HG03097 (cell line): ENCODE data around the gene NLGN1.

ENCODE experiments used
- ATAC-seq: cut with Tn5 transposase; IDR thresholded peaks from one replicate; pipeline ENCODE4 v1.9.1; 2021; ENCODE audit not compliant: unreplicated experiment, low FRiP score

NLGN1 gene

GRCh38 chr3:174046311-174046710 lies 648.8 kb downstream of the NLGN1 start:
- no peak for ATAC-seq

GRCh38 chr3:174049472-174049871 lies 651.9 kb downstream of the NLGN1 start:
- ATAC-seq, result no peak

- ATAC-seq, result no peak
Measured at GRCh38 chr3:174051191-174051590, 653.6 kb downstream of the NLGN1 start.

- ATAC-seq, result no peak
Measured at GRCh38 chr3:174058804-174059203, 661.3 kb downstream of the NLGN1 start.

GRCh38 chr3:174060431-174060830 lies 662.9 kb downstream of the NLGN1 start:
- ATAC-seq, result no peak

- ATAC-seq, result no peak
Measured at GRCh38 chr3:174061162-174061561, 663.6 kb downstream of the NLGN1 start.

GRCh38 chr3:174061731-174062130 lies 664.2 kb downstream of the NLGN1 start:
- ATAC-seq, result no peak

GRCh38 chr3:174062923-174063322 lies 665.4 kb downstream of the NLGN1 start:
- ATAC-seq, result no peak

GRCh38 chr3:174068035-174068434 lies 670.5 kb downstream of the NLGN1 start:
- ATAC-seq, result no peak

- ATAC-seq, result no peak
Measured at GRCh38 chr3:174072675-174073074, 675.1 kb downstream of the NLGN1 start.

- ATAC-seq, result no peak
Measured at GRCh38 chr3:174083706-174084105, 686.2 kb downstream of the NLGN1 start.

- ATAC-seq, result no peak
Measured at GRCh38 chr3:174089592-174089991, 692.0 kb downstream of the NLGN1 start.

GRCh38 chr3:174094669-174095068 lies 697.1 kb downstream of the NLGN1 start:
- no peak for ATAC-seq

- no peak for ATAC-seq
Measured at GRCh38 chr3:174097686-174098085, 700.1 kb downstream of the NLGN1 start.

- ATAC-seq, result no peak
Measured at GRCh38 chr3:174098746-174099145, 701.2 kb downstream of the NLGN1 start.

- ATAC-seq, result no peak
Measured at GRCh38 chr3:174099724-174100123, 702.2 kb downstream of the NLGN1 start.

GRCh38 chr3:174100744-174101143 lies 703.2 kb downstream of the NLGN1 start:
- ATAC-seq, result no peak

GRCh38 chr3:174101244-174101643 lies 703.7 kb downstream of the NLGN1 start:
- no peak for ATAC-seq

GRCh38 chr3:174102274-174102673 lies 704.7 kb downstream of the NLGN1 start:
- ATAC-seq, result no peak

- no peak for ATAC-seq
Measured at GRCh38 chr3:174102866-174103265, 705.3 kb downstream of the NLGN1 start.

GRCh38 chr3:174110761-174111160 lies 713.2 kb downstream of the NLGN1 start:
- no peak for ATAC-seq

GRCh38 chr3:174111776-174112175 lies 714.2 kb downstream of the NLGN1 start:
- no peak for ATAC-seq

GRCh38 chr3:174116421-174116820 lies 718.9 kb downstream of the NLGN1 start:
- ATAC-seq, result no peak
